Measurements from ENCODE around the gene APOM.

The APOM gene

DNA sequence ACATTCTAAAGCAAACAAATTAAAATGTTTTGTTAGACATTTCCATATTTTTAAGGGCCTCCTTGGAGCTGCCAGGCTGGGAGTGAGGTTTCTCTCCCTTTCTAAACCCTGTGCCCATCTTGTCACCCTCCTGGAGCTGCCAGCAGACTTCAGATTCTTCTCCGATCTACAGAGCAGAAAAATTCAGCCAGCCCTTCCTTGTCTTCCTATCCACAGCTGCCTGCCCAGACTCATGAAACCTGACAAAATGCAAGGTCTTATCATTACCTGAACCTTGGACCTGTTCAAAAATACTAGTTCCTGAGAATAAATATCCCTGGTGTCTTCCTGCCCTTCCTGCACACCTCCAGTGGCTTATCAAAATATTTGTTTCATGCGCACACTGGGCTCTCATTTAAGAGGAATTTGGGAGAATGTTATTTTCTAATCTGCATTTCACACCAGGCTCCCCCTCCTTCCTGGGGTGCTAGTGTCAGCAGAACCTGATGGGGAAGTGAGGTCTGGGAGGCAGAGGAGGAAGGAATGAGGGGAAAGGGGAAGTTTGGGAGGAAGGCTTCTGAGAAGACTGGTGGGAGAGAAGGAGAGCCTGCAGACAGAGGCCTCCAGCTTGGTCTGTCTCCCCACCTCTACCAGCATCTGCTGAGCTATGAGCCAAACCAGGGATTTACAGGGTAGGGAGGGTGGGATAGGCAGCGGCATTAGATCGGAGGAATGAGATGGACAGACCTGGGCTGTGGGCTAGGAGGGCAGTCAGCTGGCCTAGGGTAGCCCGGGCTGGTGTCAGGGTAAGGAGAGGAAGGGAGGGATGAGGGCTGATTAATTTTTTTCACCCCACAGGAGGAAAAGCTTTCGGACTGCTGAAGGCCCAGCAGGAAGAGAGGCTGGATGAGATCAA lies 40.8 kb upstream of the APOM start, which contains the start of gene AIF1:
Gene AIF1 (plus strand): TSS at position 551 of the 895 bp plus-strand sequence. CDS start 96 bp downstream, at position 647.
- POLR2A ChIA-PET = interaction anchor here (1.0 to 2.0 kb wide), 3 partner anchors 37 to 198 kb away, joined by 3 to 9 read pairs (median 4); partner anchors contain the start of gene BAG6
- WGBS (ENCODE audit: insufficient coverage) = 9% methylated on average over 5 of the region's 6 CpGs
- CTCF ChIA-PET = interaction anchor here (0.5 to 13.1 kb wide), 10 partner anchors 8 to 244 kb away, joined by 3 to 142 read pairs (median 4); partner anchors contain the start of genes LST1 and NCR3
- Histone ChIP-seq H3K9me3 (ENCODE audit: control extremely low read depth in 1 of 5, control insufficient read depth in 4 of 5, insufficient read depth in 2 of 5, low read depth in 1 of 5, low read length in 4 of 5) (no peaks in the 10 kb centered on the region), H3K36me3 (ENCODE audit: control insufficient read depth in 4 of 4, insufficient read depth in 4 of 4, low read length in 3 of 4) (peaks cover 0 to 8% (median 0%) of the 10 kb centered on the region in 4 experiments), H3K4me1 (ENCODE audit: control extremely low read depth in 1 of 4, control insufficient read depth in 4 of 4, insufficient read depth in 4 of 4, low read length in 3 of 4) (peaks cover 22 to 61% (median 53%) of the 10 kb centered on the region in 4 experiments), H3K27me3 (replicated peaks in 2 of 5; ENCODE audit: control insufficient read depth in 4 of 5, insufficient read depth in 5 of 5, low read length in 4 of 5) (no peaks in the 10 kb centered on the region), H3K27ac (ENCODE audit: insufficient read depth in 1 of 2, low read depth in 1 of 2, low read length in 2 of 2, poor library complexity in 1 of 2, severe bottlenecking in 2 of 2) (peak within 1 kb of the TSS; percentile 87 to 91), H3K4me3 (ENCODE audit: control insufficient read depth in 1 of 7, extremely low read depth in 1 of 7, insufficient read depth in 4 of 7, low read depth in 2 of 7, low read length in 6 of 7) (peak within 1 kb of the TSS; percentile 46 to 90 (median 83))
- peak in 2 of 3 donors; percentile 47 to 54 for DNase-seq

DNA sequence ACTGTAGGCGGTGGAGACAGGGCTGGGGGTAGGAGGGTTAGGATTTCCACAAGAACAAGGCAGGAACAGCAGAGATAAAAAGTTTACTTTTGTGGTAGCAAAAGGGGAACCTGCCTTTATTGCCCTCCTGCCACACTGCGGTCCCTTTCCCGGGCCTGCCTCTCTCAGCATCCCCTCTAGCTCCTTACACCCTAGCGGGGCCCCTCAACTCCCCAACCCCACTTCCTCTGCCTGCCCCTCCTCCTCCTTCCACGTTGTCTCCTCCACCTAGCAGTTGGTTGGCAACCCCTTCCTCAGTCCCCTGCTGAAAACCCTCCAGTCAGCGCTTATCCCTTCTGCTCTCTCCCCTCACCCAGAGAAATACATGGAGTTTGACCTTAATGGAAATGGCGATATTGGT lies 39.9 kb upstream of the APOM start:
- 0% methylated on average over 2 of the region's 7 CpGs for WGBS (ENCODE audit: insufficient coverage)
- POLR2A ChIA-PET = interaction anchor here (1.0 to 2.0 kb wide), 3 partner anchors 36 to 197 kb away, joined by 3 to 9 read pairs (median 4); partner anchors contain the start of gene BAG6
- H3K36me3 ChIP-seq (ENCODE audit: control insufficient read depth in 4 of 4, insufficient read depth in 4 of 4, low read length in 3 of 4) = peaks cover 0 to 8% (median 0%) of the 10 kb centered on the region in 4 experiments
- no peaks in the 10 kb centered on the region for H3K27me3 ChIP-seq (replicated peaks in 2 of 5; ENCODE audit: control insufficient read depth in 4 of 5, insufficient read depth in 5 of 5, low read length in 4 of 5)
- peak overlapping the region; percentile 87 to 91 for H3K27ac ChIP-seq (ENCODE audit: insufficient read depth in 1 of 2, low read depth in 1 of 2, low read length in 2 of 2, poor library complexity in 1 of 2, severe bottlenecking in 2 of 2)
- DNase-seq = peak; percentile 81 to 95 (median 94)
- CTCF ChIA-PET = interaction anchor here (0.5 to 13.1 kb wide), 7 partner anchors 8 to 243 kb away, joined by 3 to 142 read pairs (median 5); partner anchors contain the start of genes LST1 and NCR3
- peak overlapping the region; percentile 46 to 90 (median 83) for H3K4me3 ChIP-seq (ENCODE audit: control insufficient read depth in 1 of 7, extremely low read depth in 1 of 7, insufficient read depth in 4 of 7, low read depth in 2 of 7, low read length in 6 of 7)
- no peaks in the 10 kb centered on the region for H3K9me3 ChIP-seq (ENCODE audit: control extremely low read depth in 1 of 5, control insufficient read depth in 4 of 5, insufficient read depth in 2 of 5, low read depth in 1 of 5, low read length in 4 of 5)
- H3K4me1 ChIP-seq (ENCODE audit: control extremely low read depth in 1 of 4, control insufficient read depth in 4 of 4, insufficient read depth in 4 of 4, low read length in 3 of 4) = peaks cover 22 to 61% (median 53%) of the 10 kb centered on the region in 4 experiments

DNA sequence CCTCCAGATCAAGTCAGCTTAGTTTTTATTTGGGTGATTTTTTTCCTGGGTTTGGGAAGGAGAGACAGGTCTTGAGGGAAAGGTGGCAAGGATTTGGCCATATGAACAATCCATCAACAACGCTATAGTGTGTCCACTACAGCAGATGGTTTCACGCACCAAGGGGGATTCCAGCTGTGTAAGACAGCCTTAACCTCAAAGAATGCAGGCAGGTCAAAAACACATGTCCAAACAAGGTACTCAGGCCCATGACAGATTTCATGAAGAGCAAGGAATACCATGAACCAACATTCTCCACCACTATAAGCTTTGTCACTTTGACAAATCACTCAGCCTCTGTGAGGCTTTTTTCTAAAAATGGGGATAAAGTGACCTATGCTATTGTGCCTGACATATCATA lies 38.7 kb upstream of the APOM start:
- no peak for DNase-seq
- Histone ChIP-seq H3K36me3 (ENCODE audit: control insufficient read depth in 4 of 4, insufficient read depth in 4 of 4, low read length in 3 of 4) (peaks cover 0 to 13% (median under 1%) of the 10 kb centered on the region in 4 experiments), H3K4me3 (ENCODE audit: control insufficient read depth in 1 of 7, extremely low read depth in 1 of 7, insufficient read depth in 4 of 7, low read depth in 2 of 7, low read length in 6 of 7) (peak overlapping the region in 6 of 7 experiments; percentile 61 to 90 (median 84)), H3K9me3 (ENCODE audit: control extremely low read depth in 1 of 5, control insufficient read depth in 4 of 5, insufficient read depth in 2 of 5, low read depth in 1 of 5, low read length in 4 of 5) (no peaks in the 10 kb centered on the region), H3K27ac (ENCODE audit: insufficient read depth in 1 of 2, low read depth in 1 of 2, low read length in 2 of 2, poor library complexity in 1 of 2, severe bottlenecking in 2 of 2) (peak overlapping the region; percentile 87 to 91), H3K27me3 (replicated peaks in 2 of 5; ENCODE audit: control insufficient read depth in 4 of 5, insufficient read depth in 5 of 5, low read length in 4 of 5) (no peaks in the 10 kb centered on the region), H3K4me1 (ENCODE audit: control extremely low read depth in 1 of 4, control insufficient read depth in 4 of 4, insufficient read depth in 4 of 4, low read length in 3 of 4) (peaks cover 31 to 68% (median 60%) of the 10 kb centered on the region in 4 experiments)
- WGBS (ENCODE audit: insufficient coverage) = 71% methylated on average over 2 of the region's 2 CpGs
- ChIA-PET POLR2A (interaction anchor here (0.5 kb wide), 1 partner anchor 93 kb away, joined by 3 read pairs; no protein-coding TSS in a partner anchor), CTCF (interaction anchor here (13.1 kb wide), 1 partner anchor 20 kb away, joined by 142 read pairs; the partner anchor contains the start of gene NCR3)

DNA sequence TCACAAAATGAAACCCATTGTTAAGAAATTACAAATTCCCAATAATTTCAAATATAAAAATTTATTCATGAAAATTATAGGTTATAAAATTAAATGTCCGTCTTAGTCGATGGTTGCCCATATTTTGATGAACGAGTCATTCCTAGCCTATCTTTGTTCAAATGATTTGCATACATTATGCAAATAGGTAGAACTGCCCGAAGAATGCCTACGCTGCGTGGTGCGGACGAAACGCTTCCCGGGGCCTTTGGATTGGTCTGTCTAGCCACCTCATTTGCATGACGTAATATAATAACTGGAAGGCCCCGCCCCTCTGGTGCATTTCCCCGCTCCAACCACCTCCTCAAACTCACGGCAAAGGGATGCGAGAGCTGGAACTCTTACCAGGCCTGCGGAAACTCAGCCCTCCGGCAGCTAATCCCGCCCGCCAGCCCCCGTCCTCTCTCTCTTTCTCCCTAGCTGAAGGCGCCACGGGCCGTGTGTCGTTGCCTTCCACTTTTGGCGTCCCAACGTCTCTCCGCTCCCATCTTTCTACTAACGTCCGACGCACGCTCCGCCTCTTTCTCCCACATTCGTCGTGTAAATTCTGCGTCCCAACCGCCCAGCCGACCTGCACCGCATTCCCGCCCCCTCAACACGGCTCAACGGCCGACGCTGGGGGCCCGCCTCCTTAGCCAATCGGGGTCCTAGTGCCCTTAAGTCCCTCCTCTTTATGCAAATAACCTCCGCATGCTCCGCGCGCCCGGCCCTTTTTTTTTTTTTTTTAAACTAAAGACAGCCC lies 35.7 kb upstream of the APOM start:
- CTCF ChIA-PET = interaction anchor here (0.6 kb wide), 1 partner anchor 350 kb away, joined by 3 read pairs; no protein-coding TSS in a partner anchor
- Histone ChIP-seq H3K4me3 (ENCODE audit: control insufficient read depth in 1 of 7, extremely low read depth in 1 of 7, insufficient read depth in 4 of 7, low read depth in 2 of 7, low read length in 6 of 7) (peak overlapping the region; percentile 29 to 95 (median 78)), H3K27me3 (replicated peaks in 2 of 5; ENCODE audit: control insufficient read depth in 4 of 5, insufficient read depth in 5 of 5, low read length in 4 of 5) (no peaks in the 10 kb centered on the region), H3K27ac (ENCODE audit: insufficient read depth in 1 of 2, low read depth in 1 of 2, low read length in 2 of 2, poor library complexity in 1 of 2, severe bottlenecking in 2 of 2) (peak overlapping the region; percentile 94 to 97), H3K36me3 (ENCODE audit: control insufficient read depth in 4 of 4, insufficient read depth in 4 of 4, low read length in 3 of 4) (peaks cover 5 to 39% (median 21%) of the 10 kb centered on the region in 4 experiments), H3K9me3 (ENCODE audit: control extremely low read depth in 1 of 5, control insufficient read depth in 4 of 5, insufficient read depth in 2 of 5, low read depth in 1 of 5, low read length in 4 of 5) (no peaks in the 10 kb centered on the region), H3K4me1 (ENCODE audit: control extremely low read depth in 1 of 4, control insufficient read depth in 4 of 4, insufficient read depth in 4 of 4, low read length in 3 of 4) (peaks cover 25 to 54% (median 47%) of the 10 kb centered on the region in 4 experiments)
- DNase-seq = peak; percentile 99 to 100 (median 99)
- POLR2A ChIA-PET = interaction anchor here (0.6 to 2.8 kb wide), 4 partner anchors 11 to 118 kb away, joined by 3 to 19 read pairs (median 6); partner anchors contain the start of gene BAG6
- WGBS (ENCODE audit: insufficient coverage) = under 1% methylated on average over 34 of the region's 50 CpGs

DNA sequence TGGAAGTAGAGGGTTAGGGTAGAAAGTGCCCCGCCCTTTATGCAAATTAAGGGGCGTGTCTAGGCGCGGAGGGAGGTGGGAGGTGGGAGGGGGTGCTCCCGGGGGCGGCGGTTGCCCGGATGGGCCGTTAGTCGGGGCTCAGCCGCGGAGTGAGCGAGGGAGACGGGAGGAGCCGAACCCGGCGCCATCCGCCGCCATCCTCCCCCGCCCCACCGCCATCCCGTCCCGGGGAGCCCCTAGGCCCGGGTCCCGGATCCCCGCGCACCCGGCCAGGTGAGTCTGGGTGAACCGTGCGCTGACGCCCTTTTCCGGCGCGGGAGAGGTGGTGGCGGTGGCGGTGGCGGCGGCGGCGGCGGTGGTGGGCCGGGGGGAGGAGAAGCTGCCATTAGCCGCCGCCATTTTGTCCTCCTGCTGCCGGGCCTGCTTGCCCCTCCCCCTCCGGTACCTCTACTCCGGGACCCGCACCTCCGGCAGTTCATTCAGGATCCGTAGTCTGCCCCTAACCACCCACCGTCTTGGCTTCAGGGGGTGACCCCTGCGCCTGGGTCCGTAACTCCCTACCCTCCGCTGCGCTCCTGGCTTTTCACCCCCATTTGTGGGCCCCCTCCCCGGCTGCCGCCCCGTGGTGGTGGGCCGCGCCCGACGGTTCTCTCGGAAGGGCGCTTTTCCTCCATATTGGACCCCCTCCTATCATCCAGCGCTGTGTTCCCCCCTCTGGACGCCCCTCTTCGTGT lies 34.9 kb upstream of the APOM start, which contains the start of gene PRRC2A:
Gene PRRC2A (plus strand): TSS at position 130 of the 734 bp plus-strand sequence. CDS start 2,075 bp downstream, outside the sequence.
- CTCF ChIA-PET = interaction anchor here (3.0 kb wide), 1 partner anchor 31 kb away, joined by 12 read pairs; the partner anchor contains the start of gene BAG6
- Histone ChIP-seq H3K27ac (ENCODE audit: insufficient read depth in 1 of 2, low read depth in 1 of 2, low read length in 2 of 2, poor library complexity in 1 of 2, severe bottlenecking in 2 of 2) (peak within 1 kb of the TSS; percentile 94 to 97), H3K4me1 (ENCODE audit: control extremely low read depth in 1 of 4, control insufficient read depth in 4 of 4, insufficient read depth in 4 of 4, low read length in 3 of 4) (peaks cover 25 to 46% (median 40%) of the 10 kb centered on the region in 4 experiments), H3K36me3 (ENCODE audit: control insufficient read depth in 4 of 4, insufficient read depth in 4 of 4, low read length in 3 of 4) (peaks cover 10 to 46% (median 28%) of the 10 kb centered on the region in 4 experiments), H3K27me3 (replicated peaks in 2 of 5; ENCODE audit: control insufficient read depth in 4 of 5, insufficient read depth in 5 of 5, low read length in 4 of 5) (no peaks in the 10 kb centered on the region), H3K9me3 (ENCODE audit: control extremely low read depth in 1 of 5, control insufficient read depth in 4 of 5, insufficient read depth in 2 of 5, low read depth in 1 of 5, low read length in 4 of 5) (no peaks in the 10 kb centered on the region), H3K4me3 (ENCODE audit: control insufficient read depth in 1 of 7, extremely low read depth in 1 of 7, insufficient read depth in 4 of 7, low read depth in 2 of 7, low read length in 6 of 7) (peak within 1 kb of the TSS; percentile 79 to 95 (median 88))
- POLR2A ChIA-PET = interaction anchor here (0.9 to 2.8 kb wide), 3 partner anchors 11 to 31 kb away, joined by 3 to 19 read pairs (median 8); partner anchors contain the start of gene BAG6
- DNase-seq = peak in 2 of 3 donors; percentile 80 to 85
- 0% methylated on average over 29 of the region's 67 CpGs for WGBS (ENCODE audit: insufficient coverage)

All from common myeloid progenitor, CD34-positive (primary cell).